Measurements from ENCODE around the gene ADGRB3. TPM values are rescaled to one million over a fixed set of nuclear protein-coding genes. Genes with fewer than 3 reads are reported as not detected.

The ADGRB3 gene
- total and polyA plus RNA-seq, 2 experiments from 2014 or later = 1.2 to 1.4 TPM

DNA sequence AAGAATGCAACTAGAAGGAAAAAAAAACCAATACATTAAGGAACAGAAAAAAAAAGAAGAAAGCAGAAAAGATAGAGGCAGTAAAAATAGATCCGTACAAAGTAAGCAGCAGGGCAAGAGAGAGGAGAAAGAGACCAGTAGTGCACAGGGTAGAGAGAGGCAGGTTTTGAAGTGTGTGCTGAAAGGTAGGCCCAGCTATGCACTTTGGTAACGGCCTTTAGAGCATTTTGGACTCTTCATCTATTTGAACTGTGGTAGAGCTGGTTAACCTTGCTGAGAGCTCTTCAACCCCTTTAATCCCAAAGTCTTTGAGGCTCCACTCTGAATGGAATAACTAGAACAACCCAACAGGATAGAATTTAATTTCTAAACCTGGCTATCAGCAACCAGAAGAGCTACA is 45.2 kb downstream of the ADGRB3 start:
- H3K27ac ChIP-seq = peak overlapping the region; percentile 68
- no peaks in the 10 kb centered on the region for H3K36me3 ChIP-seq
- DNase-seq (ENCODE audit: low read depth in 1 of 2, low spot score in 1 of 2) = peak in 1 of 2 donors; percentile 69
- H3K4me3 ChIP-seq = no peak overlapping the region
- H3K27me3 ChIP-seq = no peaks in the 10 kb centered on the region
- TF ChIP-seq, protein P1, sequence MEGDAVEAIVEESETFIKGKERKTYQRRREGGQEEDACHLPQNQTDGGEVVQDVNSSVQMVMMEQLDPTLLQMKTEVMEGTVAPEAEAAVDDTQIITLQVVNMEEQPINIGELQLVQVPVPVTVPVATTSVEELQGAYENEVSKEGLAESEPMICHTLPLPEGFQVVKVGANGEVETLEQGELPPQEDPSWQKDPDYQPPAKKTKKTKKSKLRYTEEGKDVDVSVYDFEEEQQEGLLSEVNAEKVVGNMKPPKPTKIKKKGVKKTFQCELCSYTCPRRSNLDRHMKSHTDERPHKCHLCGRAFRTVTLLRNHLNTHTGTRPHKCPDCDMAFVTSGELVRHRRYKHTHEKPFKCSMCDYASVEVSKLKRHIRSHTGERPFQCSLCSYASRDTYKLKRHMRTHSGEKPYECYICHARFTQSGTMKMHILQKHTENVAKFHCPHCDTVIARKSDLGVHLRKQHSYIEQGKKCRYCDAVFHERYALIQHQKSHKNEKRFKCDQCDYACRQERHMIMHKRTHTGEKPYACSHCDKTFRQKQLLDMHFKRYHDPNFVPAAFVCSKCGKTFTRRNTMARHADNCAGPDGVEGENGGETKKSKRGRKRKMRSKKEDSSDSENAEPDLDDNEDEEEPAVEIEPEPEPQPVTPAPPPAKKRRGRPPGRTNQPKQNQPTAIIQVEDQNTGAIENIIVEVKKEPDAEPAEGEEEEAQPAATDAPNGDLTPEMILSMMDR (IDR thresholded peaks at IDR 0.05; ENCODE audit: low read depth, low read length) = no peak
- H3K9me3 ChIP-seq (ENCODE audit: low read depth) = no peaks in the 10 kb centered on the region
- H3K4me1 ChIP-seq (ENCODE audit: low read depth) = peaks cover 19% of the 10 kb centered on the region

DNA sequence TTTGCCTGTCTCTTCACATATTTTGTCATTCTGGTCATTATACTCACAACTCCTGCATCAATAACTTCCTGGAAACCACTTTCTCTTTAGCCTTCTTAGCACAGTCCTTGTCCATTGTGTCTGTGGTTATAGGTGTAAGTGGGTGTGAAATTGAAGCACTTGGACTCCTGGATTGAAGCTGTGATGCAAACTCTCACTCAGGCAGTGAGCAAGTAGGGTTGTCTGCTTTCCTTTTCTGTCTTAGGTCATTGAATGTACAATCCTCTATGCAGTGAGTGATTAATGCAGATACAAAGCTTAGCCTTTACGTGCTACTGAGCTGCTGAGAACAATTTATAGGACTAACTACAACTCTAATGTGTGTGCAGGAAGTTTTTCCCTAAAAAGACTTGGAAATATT is 54.8 kb downstream of the ADGRB3 start:
- peaks cover 3% of the 10 kb centered on the region for H3K4me1 ChIP-seq (ENCODE audit: low read depth)
- DNase-seq (ENCODE audit: low read depth in 1 of 2, low spot score in 1 of 2) = peak in 1 of 2 donors; percentile 22
- no peaks in the 10 kb centered on the region for H3K9me3 ChIP-seq (ENCODE audit: low read depth)
- peak overlapping the region; percentile 46 for H3K27ac ChIP-seq
- H3K27me3 ChIP-seq = no peaks in the 10 kb centered on the region
- no peaks in the 10 kb centered on the region for H3K36me3 ChIP-seq
- TF ChIP-seq, protein P1 (IDR thresholded peaks at IDR 0.05; ENCODE audit: low read depth, low read length) = no peak
- no peak overlapping the region for H3K4me3 ChIP-seq

DNA sequence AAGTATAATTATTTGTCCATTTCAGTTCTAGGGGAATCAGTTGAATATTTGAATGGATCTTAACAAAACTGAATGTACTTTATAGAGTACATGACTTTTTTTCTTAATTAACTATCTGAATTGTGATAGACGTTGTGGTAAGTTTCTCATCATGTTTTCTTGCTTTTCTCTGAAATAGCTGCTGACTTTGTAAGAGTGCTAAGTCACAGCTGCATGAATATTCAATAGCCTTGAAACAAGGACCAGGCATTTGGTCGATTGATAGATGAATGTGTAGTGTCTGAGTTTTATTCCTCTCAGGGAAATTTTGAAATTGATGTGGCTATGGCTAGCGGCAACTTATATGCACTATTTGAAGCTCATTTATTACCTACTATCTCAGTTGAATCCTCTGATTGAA is 56.0 kb downstream of the ADGRB3 start:
- H3K9me3 ChIP-seq (ENCODE audit: low read depth) = no peaks in the 10 kb centered on the region
- TF ChIP-seq, protein P1 (IDR thresholded peaks at IDR 0.05; ENCODE audit: low read depth, low read length) = no peak

DNA sequence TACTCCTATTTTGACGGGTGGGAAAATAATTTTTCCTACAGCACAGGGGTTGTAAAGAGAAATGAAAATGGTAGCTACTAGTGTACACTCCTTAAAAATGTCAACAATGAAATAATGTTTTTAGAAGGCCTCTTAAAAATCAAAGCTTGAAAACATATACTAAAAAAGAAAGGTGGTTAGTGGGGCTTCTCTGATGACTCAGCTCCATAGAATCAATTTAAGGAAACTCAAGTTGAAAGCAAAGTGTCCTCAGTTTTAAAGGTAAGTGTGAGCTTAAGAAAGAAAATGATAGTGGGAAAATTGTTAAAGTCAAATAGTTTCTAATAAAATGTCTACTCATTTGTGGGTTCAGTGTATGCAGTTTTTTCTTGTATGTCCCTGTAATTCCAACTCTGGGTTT is 58.2 kb downstream of the ADGRB3 start:
- peaks cover 3% of the 10 kb centered on the region for H3K4me1 ChIP-seq (ENCODE audit: low read depth)
- H3K27me3 ChIP-seq = no peaks in the 10 kb centered on the region
- TF ChIP-seq, protein P1 (IDR thresholded peaks at IDR 0.05; ENCODE audit: low read depth, low read length) = no peak
- DNase-seq (ENCODE audit: low read depth in 1 of 2, low spot score in 1 of 2) = no peak
- no peaks in the 10 kb centered on the region for H3K36me3 ChIP-seq
- H3K9me3 ChIP-seq (ENCODE audit: low read depth) = no peaks in the 10 kb centered on the region
- no peak overlapping the region for H3K27ac ChIP-seq
- H3K4me3 ChIP-seq = no peak overlapping the region

More for the DNA sequence above, 56.0 kb downstream of the ADGRB3 start:
- no peak overlapping the region for H3K27ac ChIP-seq
- no peaks in the 10 kb centered on the region for H3K27me3 ChIP-seq
- H3K4me3 ChIP-seq = no peak overlapping the region
- no peaks in the 10 kb centered on the region for H3K36me3 ChIP-seq
- peaks cover 3% of the 10 kb centered on the region for H3K4me1 ChIP-seq (ENCODE audit: low read depth)
- DNase-seq (ENCODE audit: low read depth in 1 of 2, low spot score in 1 of 2) = no peak

DNA sequence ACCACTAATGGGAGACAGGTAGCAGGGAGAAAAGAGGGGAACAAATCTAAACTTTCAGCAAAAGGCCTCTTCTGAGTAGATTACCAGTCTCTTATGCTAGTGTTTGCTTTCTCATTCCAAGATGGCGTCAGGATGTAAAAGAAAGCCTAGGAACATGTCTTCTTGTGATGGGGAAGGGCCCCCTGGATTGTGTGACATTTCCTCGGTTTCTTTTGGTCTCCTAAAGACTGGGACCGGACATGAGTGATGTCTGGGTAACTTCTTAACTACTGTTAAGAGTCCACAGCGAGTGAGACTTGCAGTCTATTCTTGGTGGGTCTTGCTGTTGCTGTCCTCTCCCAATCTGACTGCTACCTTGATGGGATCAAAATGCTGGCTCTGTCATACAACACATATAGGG is 60.3 kb downstream of the ADGRB3 start:
- no peak overlapping the region for H3K27ac ChIP-seq
- H3K27me3 ChIP-seq = no peaks in the 10 kb centered on the region
- H3K4me3 ChIP-seq = no peak overlapping the region
- TF ChIP-seq, protein P1 (IDR thresholded peaks at IDR 0.05; ENCODE audit: low read depth, low read length) = no peak
- no peaks in the 10 kb centered on the region for H3K9me3 ChIP-seq (ENCODE audit: low read depth)
- H3K36me3 ChIP-seq = no peaks in the 10 kb centered on the region
- H3K4me1 ChIP-seq (ENCODE audit: low read depth) = no peaks in the 10 kb centered on the region
- DNase-seq (ENCODE audit: low read depth in 1 of 2, low spot score in 1 of 2) = no peak

DNA sequence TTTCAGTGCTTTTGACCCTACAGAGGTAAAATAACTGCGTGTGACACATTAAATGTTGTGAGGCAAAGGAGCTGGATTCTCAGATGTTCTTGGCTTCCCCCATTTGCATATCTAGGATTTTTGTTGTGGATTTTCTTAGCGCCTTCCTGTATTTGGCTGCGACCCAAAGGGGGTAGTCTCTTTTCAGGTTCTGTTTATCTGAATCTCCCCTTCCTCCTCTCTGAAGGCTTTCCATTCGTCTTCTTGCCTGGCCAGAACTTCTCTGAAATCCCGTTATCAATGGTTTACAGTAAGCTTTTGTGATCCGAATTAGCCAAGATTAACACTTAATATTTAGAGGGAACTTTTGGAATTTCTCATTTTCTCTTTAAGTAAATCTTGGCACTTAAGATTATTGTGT is 60.8 kb downstream of the ADGRB3 start:
- TF ChIP-seq, protein P1 (IDR thresholded peaks at IDR 0.05; ENCODE audit: low read depth, low read length) = no peak
- no peak for DNase-seq (ENCODE audit: low read depth in 1 of 2, low spot score in 1 of 2)
- Histone ChIP-seq H3K36me3 (no peaks in the 10 kb centered on the region), H3K4me3 (no peak overlapping the region), H3K27me3 (no peaks in the 10 kb centered on the region), H3K4me1 (ENCODE audit: low read depth) (no peaks in the 10 kb centered on the region), H3K27ac (no peak overlapping the region), H3K9me3 (ENCODE audit: low read depth) (no peaks in the 10 kb centered on the region)
